IMR-90 (cell line): Measurements from ENCODE around the gene WASL. TPM values are rescaled to one million over a fixed set of nuclear protein-coding genes. Genes with fewer than 3 reads are reported as not detected.

Experiments used
- ATAC-seq: fragments of 200-7000 bp; cut with Tn5 transposase; 2 replicates; pipeline ENCODE4 v1.9.1; 2020; ENCODE audit warnings: low read depth, mild to moderate bottlenecking, moderate library complexity
- BruUV-seq: library from RNA; stranded (reverse); fragments of 400-500 nt; replicated peaks from 2 replicates; lab custom pipeline; 2021; lab: Mats Ljungman, UMichigan
- CTCF ChIA-PET: fragments of 300-600 bp; formaldehyde crosslinking; extraction: SDS; loops from one replicate; lab custom pipeline; 2021; ENCODE audit warnings: antibody characterized with exemption; lab: Yijun Ruan, JAX
- POLR2A ChIA-PET: fragments of 300-600 bp; sonication (Branson Sonifier 250); formaldehyde crosslinking; loops from one replicate; lab custom pipeline; 2022; ENCODE audit warnings: antibody characterized with exemption; ENCODE audit not compliant: unreplicated experiment; lab: Charles Lee
- DNase-seq: peaks from one replicate; pipeline ENCODE4 v3.0.0; 2013
- H2AFZ ChIP-seq: replicated peaks from 2 replicates; pipeline ENCODE3; 2013; ENCODE audit warnings: low read length, mild to moderate bottlenecking; ENCODE audit not compliant: poor library complexity
- H2AK5ac ChIP-seq: 2 replicates; pipeline ENCODE4 v1.6.1; 2013; ENCODE audit warnings: low read depth, low read length, inconsistent platforms
- H2AK9ac ChIP-seq: replicated peaks from 2 replicates; pipeline ENCODE3; 2013; ENCODE audit warnings: mild to moderate bottlenecking, low read depth, low read length, moderate library complexity; ENCODE audit not compliant: poor library complexity
- H2BK120ac ChIP-seq: 2 replicates; pipeline ENCODE4 v1.6.1; 2013; ENCODE audit warnings: low read depth, low read length, inconsistent platforms
- H2BK15ac ChIP-seq: 3 replicates; pipeline ENCODE4 v1.6.1; 2013; ENCODE audit warnings: low read depth, low read length, inconsistent platforms
- H2BK20ac ChIP-seq: 2 replicates; pipeline ENCODE4 v1.6.1; 2013; ENCODE audit warnings: low read depth, mild to moderate bottlenecking, inconsistent platforms, low read length, moderate library complexity
- H2BK5ac ChIP-seq: 2 replicates; pipeline ENCODE4 v1.6.1; 2013; ENCODE audit warnings: mild to moderate bottlenecking, low read depth, low read length, inconsistent platforms; ENCODE audit not compliant: poor library complexity, severe bottlenecking
- H3K14ac ChIP-seq: replicated peaks from 2 replicates; pipeline ENCODE4 v1.6.1; 2013; ENCODE audit warnings: low read depth, low read length, inconsistent platforms
- H3K18ac ChIP-seq: 2 replicates; pipeline ENCODE4 v1.6.1; 2013; ENCODE audit warnings: low read depth, low read length, control low read depth
- H3K23ac ChIP-seq: 2 replicates; pipeline ENCODE4 v1.6.1; 2013; ENCODE audit warnings: low read depth, low read length, inconsistent platforms
- H3K27ac ChIP-seq: 2 replicates; pipeline ENCODE4 v1.5.1; 2013; ENCODE audit warnings: mild to moderate bottlenecking, control low read depth, low read length; ENCODE audit not compliant: insufficient read depth
- H3K27me3 ChIP-seq: 2 replicates; pipeline ENCODE4 v1.6.1; 2013; ENCODE audit warnings: low read length; ENCODE audit not compliant: control insufficient read depth, insufficient read depth
- H3K36me3 ChIP-seq: 2 replicates; pipeline ENCODE4 v1.6.1; 2013; ENCODE audit warnings: low read length, mixed read lengths; ENCODE audit not compliant: control insufficient read depth, insufficient read depth
- H3K4ac ChIP-seq: 2 replicates; pipeline ENCODE4 v1.6.1; 2013; ENCODE audit warnings: low read depth, low read length, inconsistent platforms
- H3K4me1 ChIP-seq: 2 replicates; pipeline ENCODE4 v1.6.1; 2013; ENCODE audit warnings: low read length, mixed read lengths; ENCODE audit not compliant: control insufficient read depth, insufficient read depth
- H3K4me2 ChIP-seq: 2 replicates; pipeline ENCODE4 v1.6.1; 2013; ENCODE audit warnings: low read depth, mild to moderate bottlenecking, control low read depth, low read length, moderate library complexity
- H3K4me3 ChIP-seq: 2 replicates; pipeline ENCODE4 v1.5.1; 2013; ENCODE audit warnings: low read depth, mild to moderate bottlenecking, control low read depth, low read length, moderate library complexity; ENCODE audit not compliant: insufficient read depth
- H3K56ac ChIP-seq: 2 replicates; pipeline ENCODE4 v1.6.1; 2013; ENCODE audit warnings: low read length, inconsistent platforms; ENCODE audit not compliant: insufficient read depth; ENCODE audit errors: extremely low read depth
- H3K79me1 ChIP-seq, 2 experiments: 2 replicates each; pipeline ENCODE4 v1.6.1; 2013; ENCODE audit warnings: low read length in 2 of 2, inconsistent platforms in 1 of 2, low read depth in 1 of 2
- H3K9ac ChIP-seq: 2 replicates; pipeline ENCODE4 v1.6.1; 2013; ENCODE audit warnings: low read depth, low read length, control low read depth
- H3K9me1 ChIP-seq: 2 replicates; pipeline ENCODE4 v1.6.1; 2013; ENCODE audit warnings: low read length, inconsistent platforms; ENCODE audit not compliant: insufficient read depth
- H3K9me3 ChIP-seq: 2 replicates; pipeline ENCODE4 v1.6.1; 2013; ENCODE audit warnings: low read length; ENCODE audit not compliant: control insufficient read depth, insufficient read depth
- H4K20me1 ChIP-seq: 2 replicates; pipeline ENCODE4 v1.6.1; 2013; ENCODE audit warnings: low read length, inconsistent platforms; ENCODE audit not compliant: insufficient read depth
- H4K5ac ChIP-seq: 2 replicates; pipeline ENCODE4 v1.6.1; 2013; ENCODE audit warnings: mild to moderate bottlenecking, low read depth, low read length, control low read depth
- H4K8ac ChIP-seq, 2 experiments: 2 replicates each; pipeline ENCODE4 v1.6.1; 2013; ENCODE audit warnings: low read depth in 2 of 2, low read length in 2 of 2, control low read depth in 1 of 2, inconsistent platforms in 1 of 2
- H4K91ac ChIP-seq: 2 replicates; pipeline ENCODE4 v1.6.1; 2013; ENCODE audit warnings: low read depth, low read length, inconsistent platforms; ENCODE audit not compliant: insufficient read depth
- BHLHE40 ChIP-seq: fragments of 150-350 bp; IDR thresholded peaks from 2 replicates; pipeline ENCODE4 v1.6.1; 2016; ENCODE audit warnings: mild to moderate bottlenecking, low read depth, low read length
- CEBPB ChIP-seq: IDR thresholded peaks from 2 replicates; pipeline ENCODE4 v1.6.1; 2012; ENCODE audit warnings: low read depth, low read length, improper control_type of control experiment
- CHD1 ChIP-seq: IDR thresholded peaks from 2 replicates; pipeline ENCODE4 v1.6.1; 2012; ENCODE audit warnings: low read depth, low read length, improper control_type of control experiment
- CTCF ChIP-seq: conservative IDR thresholded peaks from 2 replicates; pipeline ENCODE4 v1.5.1; 2012; ENCODE audit warnings: mild to moderate bottlenecking, low read depth, low read length, improper control_type of control experiment
- ELK1 ChIP-seq: fragments of 150-350 bp; IDR thresholded peaks from 2 replicates; pipeline ENCODE4 v1.6.1; 2016; ENCODE audit warnings: low read depth, mild to moderate bottlenecking, low read length, moderate library complexity, borderline replicate concordance
- MAFK ChIP-seq: IDR thresholded peaks from 2 replicates; pipeline ENCODE4 v1.6.1; 2012; ENCODE audit warnings: low read depth, low read length, improper control_type of control experiment
- MAZ ChIP-seq: IDR thresholded peaks from 2 replicates; pipeline ENCODE4 v1.6.1; 2012; ENCODE audit warnings: low read depth, mild to moderate bottlenecking, low read length, improper control_type of control experiment, moderate library complexity, borderline replicate concordance
- MXI1 ChIP-seq: IDR thresholded peaks from 2 replicates; pipeline ENCODE4 v1.6.1; 2012; ENCODE audit warnings: low read depth, mild to moderate bottlenecking, low read length, moderate library complexity, borderline replicate concordance
- POLR2A ChIP-seq: IDR thresholded peaks from 2 replicates; pipeline ENCODE4 v1.6.1; 2012; ENCODE audit warnings: mild to moderate bottlenecking, low read depth, low read length
- RCOR1 ChIP-seq: IDR thresholded peaks from 2 replicates; pipeline ENCODE4 v1.6.1; 2012; ENCODE audit warnings: mild to moderate bottlenecking, low read length, improper control_type of control experiment; ENCODE audit not compliant: insufficient replicate concordance
- RFX5 ChIP-seq: IDR thresholded peaks from 2 replicates; pipeline ENCODE4 v1.8.0; 2012; ENCODE audit warnings: low read depth, mild to moderate bottlenecking, low read length, moderate library complexity
- WGBS, 2 experiments: methylation state at CpG; one replicate each; pipeline versions ENCODE4 v1.1.5 to v1.1.7; 2013; ENCODE audit warnings: missing lambda C conversion rate in 2 of 2; ENCODE audit not compliant: insufficient read length in 1 of 2; ENCODE audit errors: extremely low coverage in 2 of 2; 5-methylcytosine and 5-hydroxymethylcytosine counted together
- dilution Hi-C: fragments of 300-500 bp; cut with HindIII; formaldehyde crosslinking; loops from one replicate; pipeline ENCODE4 v1.14.3; 2018; ENCODE audit warnings: low sequenced_read_pairs; ENCODE audit not compliant: unreplicated experiment
- in situ Hi-C: fragments of 300-500 bp; cut with MboI; formaldehyde crosslinking; loops from 3 replicates; pipeline ENCODE4 v1.14.3; 2019; ENCODE audit warnings: low sequenced_read_pairs, inconsistent platforms, mixed read lengths
- intact Hi-C: fragments of 100-400 bp; cut with micrococcal nuclease; formaldehyde crosslinking; loops from 2 replicates; pipeline ENCODE4 v1.10.0; 2022
- polyA plus RNA-seq, 3 experiments: library from polyadenylated mRNA; depleted of rRNA; stranded (reverse); fragments of >200 nt; gene quantifications; 2 replicates each; pipeline ENCODE4 v1.2.3, GENCODE V29; 2012; ENCODE audit warnings: low replicate concordance in 1 of 3
- total RNA-seq: library from RNA; depleted of rRNA; stranded (reverse); fragments of >200 nt; gene quantifications from 2 replicates; pipeline ENCODE4 v1.2.3, GENCODE V29; 2012

WASL gene
- total and polyA plus RNA-seq, 2 of the 4 experiments (the other 2 are of a cell fraction), result 2.3 to 7.9 TPM

GRCh38 chr7:123717689-123718088, 31.1 kb downstream of the WASL start:
- BruUV-seq, result no TSS peak
- WGBS, 2 experiments, result no CpG with 5 or more reads among the region's 3 CpGs
- in situ Hi-C loops, result no loop called here

More at GRCh38 chr7:123717689-123718088, 31.1 kb downstream of the WASL start:
- no peak overlapping the region for H3K18ac ChIP-seq
- H3K4me3 ChIP-seq, result no peak overlapping the region
- peaks cover 41% of the 10 kb centered on the region; the same call in 1 of the 2 replicates for H4K20me1 ChIP-seq
- no peaks in the 10 kb centered on the region for H3K36me3 ChIP-seq
- no peak overlapping the region for H2AK9ac ChIP-seq
- ChIA-PET CTCF (interaction anchor here (1.1 kb wide), 1 partner anchor 11 kb away, joined by 3 read pairs; no protein-coding TSS in a partner anchor), POLR2A (no interaction called here)
- H4K91ac ChIP-seq, result no peak overlapping the region
- H3K79me1 ChIP-seq, result peaks cover 19 to 68% of the 10 kb centered on the region in 2 experiments
- no peak overlapping the region for H3K56ac ChIP-seq
- TF ChIP-seq RFX5 (no peak), CTCF (no peak), BHLHE40 (no peak), POLR2A (no peak), ELK1 (no peak), RCOR1 (no peak), CHD1 (no peak), CEBPB (no peak), MXI1 (no peak), MAFK (no peak), MAZ (no peak)
- H3K9me3 ChIP-seq, result no peaks in the 10 kb centered on the region
- DNase-seq (no peak), ATAC-seq (no peak)
- H4K5ac ChIP-seq, result no peak overlapping the region
- H2AK5ac ChIP-seq, result no peak overlapping the region
- H2AFZ ChIP-seq, result no peak overlapping the region
- no peak overlapping the region for H2BK120ac ChIP-seq
- no peak overlapping the region for H3K9ac ChIP-seq
- no peak overlapping the region for H3K27ac ChIP-seq
- H2BK15ac ChIP-seq, result no peak overlapping the region
- no peak overlapping the region for H3K14ac ChIP-seq
- H3K23ac ChIP-seq, result no peak overlapping the region
- H3K9me1 ChIP-seq, result peaks cover 13% of the 10 kb centered on the region
- H4K8ac ChIP-seq, result no peak overlapping the region
- no peak overlapping the region for H2BK5ac ChIP-seq
- intact Hi-C loops, result no loop called here
- H3K27me3 ChIP-seq, result no peaks in the 10 kb centered on the region
- no peak overlapping the region for H3K4me2 ChIP-seq
- no peak overlapping the region for H2BK20ac ChIP-seq
- dilution Hi-C loops, result no loop called here
- H3K4me1 ChIP-seq, result peaks cover 11% of the 10 kb centered on the region
- H3K4ac ChIP-seq, result no peak overlapping the region
